GM18498 (cell line): ENCODE measurements around the gene NIPBL.
"Not testable (repeated sequence)": the region's sequence is repeated elsewhere in the genome, so short reads cannot be mapped to it uniquely, and the experiment has no call there.

ENCODE experiments used
- ATAC-seq: cut with Tn5 transposase; IDR thresholded peaks from one replicate; pipeline ENCODE4 v1.9.1; 2021; ENCODE audit warnings: mild to moderate bottlenecking, moderate library complexity; ENCODE audit not compliant: unreplicated experiment

NIPBL gene

GRCh38 chr5:36876299-36876964, at the start of gene NIPBL:
Gene NIPBL (plus strand): TSS chr5:36876769. CDS start chr5:36953697, 76,928 bp downstream.
- ATAC-seq = peak; percentile 64

DNA sequence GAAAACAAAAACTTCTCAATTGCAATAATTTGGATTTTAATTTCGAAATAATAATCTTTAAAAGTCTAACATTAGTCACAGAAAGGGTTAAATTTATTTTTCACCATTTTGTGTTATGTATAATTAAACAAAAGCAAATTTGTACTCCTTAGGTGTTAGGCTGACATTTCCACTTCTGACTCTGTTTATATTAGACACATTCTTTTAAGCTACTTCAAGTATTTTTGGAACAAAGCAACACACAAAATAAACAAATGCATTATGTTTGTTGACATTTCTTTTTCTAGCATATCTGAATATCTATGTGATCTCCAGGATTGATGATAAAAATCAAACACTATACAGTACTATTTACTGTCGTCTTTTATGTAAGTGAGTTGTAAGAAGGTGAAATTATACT, 44.3 kb upstream of the NIPBL start:
- ATAC-seq = no peak

GRCh38 chr5:36836831-36837230, 39.7 kb upstream of the NIPBL start:
- no peak for ATAC-seq

- no peak for ATAC-seq
These were observed 36.8 kb upstream of the NIPBL start for GRCh38 chr5:36839489-36840476.

DNA sequence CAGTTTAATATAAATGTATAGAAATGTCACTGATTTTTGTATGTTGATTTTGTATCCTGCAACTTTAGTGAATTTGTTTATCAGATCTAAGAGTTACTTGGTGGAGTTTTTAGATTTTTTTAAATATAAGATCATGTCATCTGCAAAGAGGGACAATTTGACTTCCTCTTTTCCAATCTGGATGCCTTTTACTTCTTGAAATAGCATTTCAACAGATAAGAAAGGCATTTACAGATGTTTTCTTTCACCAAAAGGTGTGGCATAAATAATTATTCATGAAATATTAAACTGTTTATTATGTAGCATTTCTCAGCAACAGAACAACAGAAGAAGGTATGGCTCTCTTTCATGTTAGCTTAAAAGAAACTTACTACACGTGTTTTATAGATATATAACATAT, 34.9 kb upstream of the NIPBL start:
- ATAC-seq = no peak

DNA sequence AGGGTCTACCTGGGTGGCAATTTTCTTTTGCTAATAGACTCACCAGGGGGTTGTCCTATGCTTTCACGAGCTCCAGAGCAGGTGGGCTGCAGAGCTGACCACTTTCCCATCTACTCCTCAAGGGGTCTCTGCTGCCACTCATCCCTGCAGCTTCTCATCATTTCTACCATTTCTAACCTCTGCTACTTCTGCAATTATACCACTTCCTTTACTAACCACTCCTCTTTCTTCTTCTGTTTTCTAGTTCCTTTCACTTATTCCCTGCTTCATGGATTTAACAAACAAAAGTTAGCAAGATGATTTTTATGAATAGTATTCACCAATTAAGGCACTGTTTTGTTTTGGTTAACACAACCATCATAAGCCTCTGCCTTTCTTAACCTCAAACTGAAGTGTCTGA, 34.5 kb upstream of the NIPBL start:
- no peak for ATAC-seq

DNA sequence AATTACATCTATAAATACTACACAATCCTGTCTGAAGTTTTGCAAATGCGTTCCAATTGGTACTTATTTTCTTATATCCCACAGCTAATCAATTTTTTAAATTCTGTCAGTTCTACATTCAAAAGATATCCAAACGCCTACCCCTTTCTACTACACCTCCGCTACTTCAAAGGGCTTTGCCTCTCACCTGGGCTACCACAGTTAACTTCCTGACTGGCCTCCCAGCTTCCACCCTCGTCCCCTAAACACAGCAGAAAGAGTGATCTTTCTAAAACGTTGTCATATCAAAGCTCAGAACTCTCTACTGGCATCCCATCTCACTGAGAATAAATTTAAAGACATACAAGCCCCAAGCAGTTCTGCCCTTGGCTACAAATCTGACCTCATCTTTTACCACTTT, 32.3 kb upstream of the NIPBL start:
- ATAC-seq = no peak

GRCh38 chr5:36848545-36848944, 28.0 kb upstream of the NIPBL start:
- ATAC-seq = not testable (repeated sequence)

DNA sequence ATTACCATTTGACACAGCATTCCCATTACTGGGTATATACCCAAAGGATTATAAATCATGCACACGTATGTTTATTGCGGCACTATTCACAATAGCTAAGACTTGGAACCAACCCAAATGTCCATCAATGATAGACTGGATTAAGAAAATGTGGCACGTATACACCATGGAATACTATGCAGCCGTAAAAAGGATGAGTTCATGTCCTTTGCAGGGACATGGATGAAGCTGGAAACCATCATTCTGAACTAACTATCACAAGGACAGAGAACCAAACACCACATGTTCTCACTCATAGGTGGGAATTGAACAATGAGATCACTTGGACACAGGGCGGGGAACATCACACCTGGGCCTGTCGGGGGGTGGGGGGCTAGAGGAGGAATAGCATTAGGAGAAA, 23.7 kb upstream of the NIPBL start:
- ATAC-seq = not testable (repeated sequence)

- no peak for ATAC-seq
These were observed 22.0 kb upstream of the NIPBL start for GRCh38 chr5:36854402-36855140.

DNA sequence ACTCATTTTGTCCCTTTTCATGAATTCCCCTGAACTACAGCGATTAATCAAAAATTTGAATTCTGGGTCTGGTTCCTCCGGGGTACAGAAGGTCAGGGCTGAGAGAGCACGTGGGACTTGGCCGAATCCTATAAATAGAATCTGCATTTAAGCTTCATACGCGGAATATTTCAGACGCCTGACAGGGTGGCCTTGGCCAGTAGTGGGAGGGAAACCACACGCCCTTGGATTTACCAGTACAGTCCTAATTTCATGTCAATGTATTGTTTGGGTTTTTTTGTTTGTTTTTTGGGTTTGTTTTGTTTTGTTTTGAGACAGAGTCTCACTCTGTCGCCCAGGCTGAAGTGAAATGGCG, 21.5 kb upstream of the NIPBL start:
- no peak for ATAC-seq

DNA sequence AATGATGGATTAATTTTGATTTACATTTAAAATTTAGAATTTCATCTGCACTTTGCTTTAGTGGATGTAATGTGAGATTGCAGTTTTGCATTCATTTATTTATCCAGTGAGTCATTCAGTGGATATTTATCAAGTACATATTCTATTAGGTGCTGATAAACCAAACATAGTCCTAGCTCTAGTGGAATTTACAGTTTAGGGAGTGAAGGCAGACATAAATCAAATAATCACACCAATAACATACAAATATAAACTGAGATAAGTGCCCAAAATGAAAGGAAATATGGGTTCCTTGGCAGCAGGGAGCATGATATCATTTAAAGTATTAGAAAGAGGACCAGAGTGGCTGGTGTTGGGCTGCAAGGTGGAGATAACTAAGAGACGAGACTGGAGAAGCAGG, 14.7 kb upstream of the NIPBL start:
- no peak for ATAC-seq

DNA sequence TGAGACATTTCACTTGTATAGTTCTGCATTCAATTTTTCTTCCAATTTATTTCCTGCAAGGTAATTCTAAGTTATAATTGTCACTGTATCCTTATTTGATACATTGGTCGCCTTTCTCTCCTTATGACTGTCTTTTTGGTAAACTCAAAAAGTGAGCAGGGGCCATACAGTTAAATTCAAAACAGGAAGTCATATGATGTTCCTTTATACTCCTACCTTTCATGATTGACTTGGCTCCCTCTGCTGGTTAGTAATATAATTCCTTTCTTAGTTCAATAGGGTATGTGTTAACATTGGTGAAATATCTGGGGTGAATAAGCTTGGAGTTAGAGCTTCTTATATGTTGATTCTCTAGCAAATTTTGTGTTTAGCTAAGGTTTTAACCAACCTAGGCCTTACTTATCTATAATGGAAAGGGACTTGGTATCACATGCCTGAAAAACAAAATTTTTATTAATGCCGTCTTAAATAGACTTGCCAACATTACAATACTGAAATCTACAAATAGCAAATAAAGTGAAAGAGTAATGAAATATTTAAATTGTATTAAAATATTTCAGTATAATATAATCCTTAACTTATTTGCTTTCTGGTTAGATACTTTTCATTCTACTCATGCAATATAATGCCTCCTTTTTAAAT, 6.0 kb upstream of the NIPBL start:
- ATAC-seq = peak; percentile 78

DNA sequence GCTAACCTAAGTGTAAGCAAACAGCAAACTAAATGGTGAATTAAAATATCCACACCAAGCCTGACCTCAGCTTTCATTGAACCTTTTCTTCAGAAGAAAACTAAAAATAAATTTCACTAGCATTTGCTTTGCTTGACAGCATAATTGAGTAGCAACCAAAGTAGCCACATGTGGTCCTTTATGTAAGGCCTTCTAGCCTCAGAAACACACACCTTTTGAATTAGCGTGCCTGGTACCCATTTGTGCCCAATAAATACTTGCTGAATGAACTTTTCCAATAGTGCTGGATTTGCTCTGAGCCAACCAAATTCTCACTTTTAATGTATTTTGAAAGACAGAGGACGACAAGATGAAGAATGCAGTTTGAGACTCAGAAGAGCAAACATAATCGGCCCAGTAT, 2.1 kb upstream of the NIPBL start:
- no peak for ATAC-seq

DNA sequence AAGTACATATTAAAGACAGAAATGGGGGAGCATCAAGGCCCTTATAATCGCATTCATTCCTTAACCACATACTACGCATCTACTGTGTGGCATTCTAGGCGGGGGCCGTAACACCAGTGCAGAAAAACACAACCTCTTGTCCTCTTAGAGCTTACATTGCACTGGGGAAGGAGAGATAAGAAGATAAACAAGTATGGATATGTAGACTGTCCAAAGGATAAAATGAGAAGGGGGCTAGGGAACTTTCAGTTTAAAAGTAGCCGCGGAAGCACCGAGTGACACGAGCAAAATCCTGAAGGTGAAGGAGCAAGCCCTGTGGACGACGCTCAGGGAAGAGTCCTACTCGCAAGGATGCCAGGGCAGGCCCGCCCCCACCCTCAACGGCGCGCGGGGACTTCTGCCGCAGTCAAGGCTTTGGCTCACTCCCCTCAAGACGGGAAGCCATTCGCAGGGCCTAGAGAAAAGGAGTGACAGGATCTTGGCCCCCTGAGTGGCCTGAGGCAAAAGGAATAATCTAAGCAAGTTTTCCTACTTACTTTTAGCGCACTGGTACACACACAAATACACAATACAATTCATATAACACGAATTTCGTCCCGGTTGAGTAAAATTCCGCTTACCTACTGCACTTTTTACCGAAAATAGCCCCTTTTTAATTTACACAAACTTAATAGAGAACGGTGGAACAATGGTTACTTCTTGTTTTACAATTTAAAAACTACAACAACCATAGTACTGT, 1.3 kb upstream of the NIPBL start:
- ATAC-seq = no peak

GRCh38 chr5:36875790-36876298, 725 bp upstream of the NIPBL start:
- peak; percentile 70 for ATAC-seq

DNA sequence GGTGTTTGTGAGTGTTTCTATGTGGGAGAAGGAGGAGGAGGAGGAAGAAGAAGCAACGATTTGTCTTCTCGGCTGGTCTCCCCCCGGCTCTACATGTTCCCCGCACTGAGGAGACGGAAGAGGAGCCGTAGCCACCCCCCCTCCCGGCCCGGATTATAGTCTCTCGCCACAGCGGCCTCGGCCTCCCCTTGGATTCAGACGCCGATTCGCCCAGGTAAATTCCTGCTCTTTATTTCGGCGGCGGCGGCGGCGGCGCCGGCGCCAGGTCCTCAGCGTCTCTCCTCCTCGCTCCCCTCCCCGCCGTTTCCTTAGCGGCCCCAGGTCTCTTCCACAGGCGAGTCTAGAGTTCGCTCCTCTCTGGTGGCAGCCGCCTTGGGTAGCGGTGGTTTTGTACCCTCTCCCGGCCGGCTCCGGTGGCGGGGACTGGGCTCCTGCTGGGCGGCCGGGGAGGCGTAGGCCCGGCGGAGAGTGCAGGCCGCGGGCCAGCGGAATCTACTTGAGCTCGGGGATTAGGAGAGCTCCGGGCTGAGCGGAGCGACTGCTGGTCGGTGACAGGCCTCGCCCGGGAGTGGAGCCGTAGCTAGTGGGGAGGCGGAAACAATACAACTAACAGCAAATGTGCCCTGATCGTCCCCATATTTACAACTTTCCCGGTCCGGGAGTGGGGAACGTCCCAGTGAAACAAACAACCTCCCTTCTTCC, 547 bp downstream of the NIPBL start:
- peak; percentile 28 for ATAC-seq

DNA sequence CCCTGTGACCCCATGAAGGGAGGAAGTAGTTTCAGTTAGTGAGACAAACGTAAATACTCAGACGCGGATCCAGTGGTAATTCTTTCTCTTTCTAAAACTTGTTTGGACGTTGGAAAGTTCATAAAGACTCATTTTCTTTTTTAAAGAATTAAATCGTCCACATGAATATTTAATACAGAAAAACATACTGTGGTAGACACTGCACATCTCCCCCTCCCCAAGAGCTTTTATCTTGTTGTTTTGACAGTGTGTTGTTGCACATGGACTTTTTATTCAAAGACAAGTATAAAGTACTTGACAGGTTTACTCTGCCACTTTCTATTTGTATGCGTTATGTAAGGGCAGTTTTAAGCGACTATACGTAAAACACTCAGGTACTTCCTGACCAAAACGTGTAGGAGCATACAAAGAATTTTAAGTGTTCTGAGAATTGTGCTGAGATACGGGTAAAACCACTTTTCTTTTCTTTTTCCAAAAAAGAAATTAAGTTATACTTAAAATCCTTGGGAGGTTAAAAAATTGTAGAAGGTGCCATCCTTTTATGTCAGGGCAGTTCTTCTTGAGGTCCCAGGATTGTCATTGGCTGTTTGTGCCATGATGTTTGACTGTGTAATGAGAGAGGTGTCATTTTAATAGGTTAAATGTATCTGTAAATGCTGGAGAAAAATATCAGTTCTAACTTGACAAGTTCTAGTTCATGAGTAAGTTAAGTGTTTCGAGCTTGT, 1.3 kb downstream of the NIPBL start:
- no peak for ATAC-seq
